T-helper 1 cell treated with Interleukin-12 subunit alpha and Interleukin-12 subunit beta and Interleukin-4 antibody, amounts not matched to agents 30 μg/mL and 1 μg/mL, for 36 hours (primary cell): ENCODE results near the gene GOLGA2.

ENCODE experiments used
- H3K27ac Mint-ChIP-seq: one replicate; pipeline ENCODE4 v1.8.0; 2021; ENCODE audit warnings: mild to moderate bottlenecking, mixed read lengths
- H3K27me3 Mint-ChIP-seq: one replicate; pipeline ENCODE4 v1.8.0; 2021; ENCODE audit warnings: low read depth, mixed read lengths
- H3K36me3 Mint-ChIP-seq: one replicate; pipeline ENCODE4 v1.8.0; 2021; ENCODE audit warnings: low read depth, mixed read lengths
- H3K4me1 Mint-ChIP-seq: one replicate; pipeline ENCODE4 v1.8.0; 2021; ENCODE audit warnings: low read depth, mixed read lengths
- H3K4me3 Mint-ChIP-seq: one replicate; pipeline ENCODE4 v1.8.0; 2021; ENCODE audit warnings: mild to moderate bottlenecking, moderate library complexity, mixed read lengths
- H3K9me3 Mint-ChIP-seq: one replicate; pipeline ENCODE4 v1.8.0; 2021; ENCODE audit warnings: mixed read lengths

Gene GOLGA2

GRCh38 chr9:128257086-128257825 is 18.6 kb downstream of the GOLGA2 start:
- Mint-ChIP-seq H3K27me3 (peaks cover 3% of the 10 kb centered on the region), H3K9me3 (no peaks in the 10 kb centered on the region), H3K36me3 (peaks cover 20% of the 10 kb centered on the region)

GRCh38 chr9:128254855-128255759 is 20.7 kb downstream of the GOLGA2 start:
- H3K36me3 Mint-ChIP-seq = peaks cover 8% of the 10 kb centered on the region
- peaks cover 15% of the 10 kb centered on the region for H3K27me3 Mint-ChIP-seq
- no peak overlapping the region for H3K27ac Mint-ChIP-seq
- peaks cover 3% of the 10 kb centered on the region for H3K4me1 Mint-ChIP-seq
- H3K9me3 Mint-ChIP-seq = no peaks in the 10 kb centered on the region
- no peak overlapping the region for H3K4me3 Mint-ChIP-seq

More at GRCh38 chr9:128257086-128257825, 18.6 kb downstream of the GOLGA2 start:
- Mint-ChIP-seq H3K4me1 (no peaks in the 10 kb centered on the region), H3K4me3 (no peak overlapping the region), H3K27ac (no peak overlapping the region)

GRCh38 chr9:128254362-128254761 is 21.4 kb downstream of the GOLGA2 start:
- Mint-ChIP-seq H3K36me3 (peaks cover 6% of the 10 kb centered on the region), H3K27ac (no peak overlapping the region), H3K9me3 (no peaks in the 10 kb centered on the region)

GRCh38 chr9:128253991-128254346 is 21.8 kb downstream of the GOLGA2 start:
- Mint-ChIP-seq H3K27ac (no peak overlapping the region), H3K4me1 (peaks cover 10% of the 10 kb centered on the region), H3K27me3 (peaks cover 21% of the 10 kb centered on the region), H3K36me3 (peaks cover 5% of the 10 kb centered on the region), H3K4me3 (no peak overlapping the region), H3K9me3 (no peaks in the 10 kb centered on the region)

More at GRCh38 chr9:128254362-128254761, 21.4 kb downstream of the GOLGA2 start:
- no peak overlapping the region for H3K4me3 Mint-ChIP-seq
- H3K4me1 Mint-ChIP-seq = peaks cover 10% of the 10 kb centered on the region
- peaks cover 19% of the 10 kb centered on the region for H3K27me3 Mint-ChIP-seq

- peaks cover 10% of the 10 kb centered on the region for H3K4me1 Mint-ChIP-seq
- peaks cover 27% of the 10 kb centered on the region for H3K27me3 Mint-ChIP-seq
- no peaks in the 10 kb centered on the region for H3K9me3 Mint-ChIP-seq
- no peak overlapping the region for H3K4me3 Mint-ChIP-seq
- no peak overlapping the region for H3K27ac Mint-ChIP-seq
- peaks cover 3% of the 10 kb centered on the region for H3K36me3 Mint-ChIP-seq
Observed at GRCh38 chr9:128253140-128253990, 22.4 kb downstream of the GOLGA2 start.

- H3K4me1 Mint-ChIP-seq = peaks cover 10% of the 10 kb centered on the region
- H3K36me3 Mint-ChIP-seq = peaks cover 1% of the 10 kb centered on the region
- no peak overlapping the region for H3K27ac Mint-ChIP-seq
- H3K9me3 Mint-ChIP-seq = no peaks in the 10 kb centered on the region
- H3K4me3 Mint-ChIP-seq = no peak overlapping the region
- peaks cover 28% of the 10 kb centered on the region for H3K27me3 Mint-ChIP-seq
Observed at GRCh38 chr9:128252317-128253139, 23.3 kb downstream of the GOLGA2 start.

- Mint-ChIP-seq H3K27ac (no peak overlapping the region), H3K4me3 (peak overlapping the region; percentile 7)
Observed at GRCh38 chr9:128251732-128252100, 24.1 kb downstream of the GOLGA2 start.

GRCh38 chr9:128250839-128251731 is 24.7 kb downstream of the GOLGA2 start:
- Mint-ChIP-seq H3K4me3 (peak overlapping the region; percentile 83), H3K36me3 (no peaks in the 10 kb centered on the region), H3K27me3 (peaks cover 28% of the 10 kb centered on the region), H3K9me3 (no peaks in the 10 kb centered on the region), H3K4me1 (peaks cover 10% of the 10 kb centered on the region), H3K27ac (no peak overlapping the region)

More at GRCh38 chr9:128251732-128252100, 24.1 kb downstream of the GOLGA2 start:
- Mint-ChIP-seq H3K36me3 (no peaks in the 10 kb centered on the region), H3K9me3 (no peaks in the 10 kb centered on the region), H3K4me1 (peaks cover 10% of the 10 kb centered on the region), H3K27me3 (peaks cover 28% of the 10 kb centered on the region)

- H3K36me3 Mint-ChIP-seq = no peaks in the 10 kb centered on the region
- peaks cover 10% of the 10 kb centered on the region for H3K4me1 Mint-ChIP-seq
- no peaks in the 10 kb centered on the region for H3K9me3 Mint-ChIP-seq
- H3K4me3 Mint-ChIP-seq = peak overlapping the region; percentile 76
- peak overlapping the region; percentile 26 for H3K27ac Mint-ChIP-seq
- peaks cover 33% of the 10 kb centered on the region for H3K27me3 Mint-ChIP-seq
Observed at GRCh38 chr9:128249908-128250838, 25.6 kb downstream of the GOLGA2 start.

GRCh38 chr9:128249558-128249907 is 26.3 kb downstream of the GOLGA2 start:
- Mint-ChIP-seq H3K27ac (peak overlapping the region; percentile 26), H3K9me3 (no peaks in the 10 kb centered on the region), H3K36me3 (no peaks in the 10 kb centered on the region), H3K4me1 (peaks cover 10% of the 10 kb centered on the region), H3K4me3 (peak overlapping the region; percentile 76), H3K27me3 (peaks cover 33% of the 10 kb centered on the region)

- no peaks in the 10 kb centered on the region for H3K9me3 Mint-ChIP-seq
- H3K27me3 Mint-ChIP-seq = peaks cover 42% of the 10 kb centered on the region
- H3K4me1 Mint-ChIP-seq = peaks cover 12% of the 10 kb centered on the region
- H3K4me3 Mint-ChIP-seq = no peak overlapping the region
- no peaks in the 10 kb centered on the region for H3K36me3 Mint-ChIP-seq
- no peak overlapping the region for H3K27ac Mint-ChIP-seq
Observed at GRCh38 chr9:128247226-128247803, 28.5 kb downstream of the GOLGA2 start.

GRCh38 chr9:128246471-128246870 is 29.3 kb downstream of the GOLGA2 start:
- peaks cover 12% of the 10 kb centered on the region for H3K4me1 Mint-ChIP-seq
- no peaks in the 10 kb centered on the region for H3K36me3 Mint-ChIP-seq
- no peaks in the 10 kb centered on the region for H3K9me3 Mint-ChIP-seq
- no peak overlapping the region for H3K27ac Mint-ChIP-seq
- H3K27me3 Mint-ChIP-seq = peaks cover 38% of the 10 kb centered on the region
- H3K4me3 Mint-ChIP-seq = no peak overlapping the region
